Glutamatergic neuron (in vitro differentiated cells): ENCODE measurements around the gene FRAS1. TPM values are rescaled to one million over a fixed set of nuclear protein-coding genes. Genes with fewer than 3 reads are reported as not detected.

Experiments used
- DNase-seq: peaks from one replicate; pipeline ENCODE4 v3.0.0; 2022
- H3K27ac Mint-ChIP-seq: one replicate; pipeline ENCODE4 v1.8.0; 2020; ENCODE audit warnings: mild to moderate bottlenecking, mixed read lengths, inconsistent platforms; ENCODE audit not compliant: unreplicated experiment
- H3K27me3 Mint-ChIP-seq: one replicate; pipeline ENCODE4 v1.8.0; 2020; ENCODE audit warnings: mild to moderate bottlenecking, moderate library complexity, mixed read lengths, inconsistent platforms; ENCODE audit not compliant: unreplicated experiment
- H3K36me3 Mint-ChIP-seq: one replicate; pipeline ENCODE4 v1.8.0; 2020; ENCODE audit warnings: mild to moderate bottlenecking, mixed read lengths, inconsistent platforms; ENCODE audit not compliant: unreplicated experiment
- H3K4me1 Mint-ChIP-seq: one replicate; pipeline ENCODE4 v1.8.0; 2020; ENCODE audit warnings: mild to moderate bottlenecking, low read depth, mixed read lengths, inconsistent platforms; ENCODE audit not compliant: unreplicated experiment
- H3K4me3 Mint-ChIP-seq: one replicate; pipeline ENCODE4 v1.8.0; 2020; ENCODE audit warnings: mild to moderate bottlenecking, mixed read lengths, inconsistent platforms; ENCODE audit not compliant: unreplicated experiment
- H3K9me3 Mint-ChIP-seq: one replicate; pipeline ENCODE4 v1.8.0; 2020; ENCODE audit warnings: mild to moderate bottlenecking, moderate library complexity, mixed read lengths, inconsistent platforms; ENCODE audit not compliant: unreplicated experiment
- CTCF ChIP-seq: fragments of 200-600 bp; sonication (generic); IDR thresholded peaks from one replicate; pipeline ENCODE4 v1.5.0; 2021; ENCODE audit not compliant: partially characterized antibody, unreplicated experiment
- total RNA-seq: library from RNA; stranded (reverse); fragmentation: NEBNext Ultra II Directional; extraction: Animal tissue kit (Norgen Biotek cat#: 25700); gene quantifications from one replicate; pipeline ENCODE4 v1.2.1, GENCODE V29; 2021; ENCODE audit not compliant: unreplicated experiment

The FRAS1 gene
- total RNA-seq, 1 donor from 2014 or later = 18.7 TPM

- H3K4me1 Mint-ChIP-seq = no peaks in the 10 kb centered on the region
- H3K36me3 Mint-ChIP-seq = no peaks in the 10 kb centered on the region
- H3K27me3 Mint-ChIP-seq = no peaks in the 10 kb centered on the region
- no peak for TF ChIP-seq CTCF
- H3K27ac Mint-ChIP-seq = no peak overlapping the region
- H3K4me3 Mint-ChIP-seq = no peak overlapping the region
- no peaks in the 10 kb centered on the region for H3K9me3 Mint-ChIP-seq
- DNase-seq = no peak
Measured at GRCh38 chr4:78019414-78019813, 37.7 kb upstream of the FRAS1 start.

GRCh38 chr4:78020677-78021076 is 36.4 kb upstream of the FRAS1 start:
- Mint-ChIP-seq H3K27me3 (no peaks in the 10 kb centered on the region), H3K27ac (no peak overlapping the region), H3K36me3 (no peaks in the 10 kb centered on the region), H3K4me1 (no peaks in the 10 kb centered on the region), H3K4me3 (no peak overlapping the region), H3K9me3 (no peaks in the 10 kb centered on the region)
- DNase-seq = no peak
- no peak for TF ChIP-seq CTCF

- DNase-seq = no peak
- no peak for TF ChIP-seq CTCF
- no peaks in the 10 kb centered on the region for H3K36me3 Mint-ChIP-seq
- no peaks in the 10 kb centered on the region for H3K27me3 Mint-ChIP-seq
- H3K9me3 Mint-ChIP-seq = no peaks in the 10 kb centered on the region
- no peak overlapping the region for H3K4me3 Mint-ChIP-seq
- no peaks in the 10 kb centered on the region for H3K4me1 Mint-ChIP-seq
- no peak overlapping the region for H3K27ac Mint-ChIP-seq
Measured at GRCh38 chr4:78022517-78022916, 34.6 kb upstream of the FRAS1 start.

- no peak for DNase-seq
- H3K4me1 Mint-ChIP-seq = no peaks in the 10 kb centered on the region
- H3K9me3 Mint-ChIP-seq = no peaks in the 10 kb centered on the region
- no peaks in the 10 kb centered on the region for H3K36me3 Mint-ChIP-seq
- H3K27me3 Mint-ChIP-seq = no peaks in the 10 kb centered on the region
- H3K27ac Mint-ChIP-seq = no peak overlapping the region
- no peak overlapping the region for H3K4me3 Mint-ChIP-seq
- no peak for TF ChIP-seq CTCF
Measured at GRCh38 chr4:78024085-78024484, 33.0 kb upstream of the FRAS1 start.

- Mint-ChIP-seq H3K36me3 (no peaks in the 10 kb centered on the region), H3K4me1 (no peaks in the 10 kb centered on the region), H3K27me3 (no peaks in the 10 kb centered on the region), H3K9me3 (no peaks in the 10 kb centered on the region), H3K4me3 (no peak overlapping the region), H3K27ac (no peak overlapping the region)
- TF ChIP-seq CTCF = no peak
- no peak for DNase-seq
Measured at GRCh38 chr4:78024576-78025091, 32.5 kb upstream of the FRAS1 start.
